HepG2 (cell line): Measurements from ENCODE around the gene IPO9. TPM values are rescaled to one million over a fixed set of nuclear protein-coding genes. Genes with fewer than 3 reads are reported as not detected.

Experiments
- ATAC-seq: fragments of 200-7000 bp; cut with Tn5 transposase; 3 replicates; pipeline ENCODE4 v1.9.1; 2020; ENCODE audit warnings: mild to moderate bottlenecking, moderate library complexity
- BruUV-seq: library from RNA; stranded (reverse); fragments of 400-500 nt; replicated peaks from 2 replicates; lab custom pipeline; 2021; lab: Mats Ljungman, UMichigan
- CTCF ChIA-PET: fragments of 300-600 bp; formaldehyde crosslinking; extraction: SDS; loops from one replicate; lab custom pipeline; 2021; ENCODE audit warnings: low total read pairs, inconsistent platforms, low intra/inter-chr PET ratio; lab: Yijun Ruan, JAX
- POLR2A ChIA-PET: fragments of 350-600 bp; sonication (Branson Sonifier 250); formaldehyde crosslinking; loops from one replicate; lab custom pipeline; 2020; ENCODE audit warnings: antibody characterized with exemption, inconsistent platforms; lab: Yijun Ruan, JAX
- DNase-seq: peaks from one replicate; pipeline ENCODE4 v3.0.0-alpha.2; 2015; ENCODE audit warnings: low spot score
- FAIRE-seq: peaks from 3 replicates; lab custom pipeline; 2011; peaks lifted over from hg19 to GRCh38; lab: Jason Lieb, UNC
- H2AFZ ChIP-seq: one replicate; pipeline ENCODE4 v1.6.1; 2011; ENCODE audit warnings: low read length, inconsistent platforms
- H3K27ac ChIP-seq: fragments of 300-600 bp; 3 replicates; pipeline ENCODE4 v1.8.0; 2011; ENCODE audit warnings: mixed run types, mild to moderate bottlenecking, mixed read lengths, low read length, inconsistent platforms; ENCODE audit not compliant: insufficient read depth; ENCODE audit errors: extremely low read length
- H3K27me3 ChIP-seq, 2 experiments: fragments of 200-600 bp in 1 of 2; 2 replicates in 1 of 2; 3 replicates in 1 of 2; pipeline versions ENCODE4 v1.6.0 to v1.8.0; 2011; ENCODE audit warnings: low read length in 2 of 2, mild to moderate bottlenecking in 2 of 2, moderate library complexity in 2 of 2, inconsistent platforms in 1 of 2; ENCODE audit not compliant: insufficient read depth in 2 of 2, control insufficient read depth in 1 of 2
- H3K36me3 ChIP-seq, 2 experiments: fragments of 200-600 bp in 1 of 2; replicated peaks in 1 of 2; 2 replicates in 1 of 2; 3 replicates in 1 of 2; pipeline versions ENCODE4 v1.5.1 to v1.8.0; 2011; ENCODE audit warnings: low read length in 2 of 2, inconsistent platforms in 1 of 2; ENCODE audit not compliant: insufficient read depth in 2 of 2, control insufficient read depth in 1 of 2
- H3K4me1 ChIP-seq: 2 replicates; pipeline ENCODE4 v1.5.1; 2012; ENCODE audit warnings: low read length, inconsistent platforms; ENCODE audit not compliant: insufficient read depth
- H3K4me2 ChIP-seq: 2 replicates; pipeline ENCODE4 v1.6.0; 2011; ENCODE audit warnings: low read depth, low read length, inconsistent platforms
- H3K4me3 ChIP-seq, 3 experiments: fragments of 200-600 bp in 1 of 3; sonication (generic), shearing (Covaris generic) in 1 of 3; replicated peaks in 1 of 3; 2 replicates each; pipeline ENCODE4 v1.5.1; 2011 to 2016; ENCODE audit warnings: low read length in 3 of 3, inconsistent platforms in 2 of 3, low read depth in 2 of 3, mild to moderate bottlenecking in 2 of 3, control low read depth in 1 of 3, mixed read lengths in 1 of 3; ENCODE audit not compliant: insufficient read depth in 1 of 3
- H3K79me2 ChIP-seq: one replicate; pipeline ENCODE4 v1.6.1; 2011; ENCODE audit warnings: low read length, inconsistent platforms; ENCODE audit not compliant: insufficient read depth
- H3K9ac ChIP-seq: 2 replicates; pipeline ENCODE4 v1.6.0; 2011; ENCODE audit warnings: mild to moderate bottlenecking, low read depth, low read length, inconsistent platforms; ENCODE audit not compliant: insufficient read depth
- H3K9me3 ChIP-seq: 2 replicates; pipeline ENCODE4 v1.5.1; 2012; ENCODE audit warnings: mild to moderate bottlenecking, low read length
- H4K20me1 ChIP-seq: 2 replicates; pipeline ENCODE4 v1.6.0; 2011; ENCODE audit warnings: inconsistent platforms, mild to moderate bottlenecking, low read length, moderate library complexity; ENCODE audit not compliant: insufficient read depth
- ATRX ChIP-seq: sonication (generic); formaldehyde crosslinking; IDR thresholded peaks from 2 replicates; pipeline ENCODE4 v1.4.0; 2020; ENCODE audit warnings: missing genetic modification reagents, borderline replicate concordance
- MXD4 ChIP-seq: IDR thresholded peaks from 2 replicates; pipeline ENCODE4 v1.6.1; 2016; ENCODE audit warnings: mild to moderate bottlenecking, missing biosample characterization, missing genetic modification reagents
- POLR2A ChIP-seq, 2 experiments: IDR thresholded peaks; 2 replicates each; pipeline ENCODE4 v1.6.1; 2011; ENCODE audit warnings: low read depth in 2 of 2, low read length in 2 of 2, mild to moderate bottlenecking in 1 of 2, moderate library complexity in 1 of 2; ENCODE audit not compliant: insufficient read depth in 1 of 2
- RAD21 ChIP-seq: fragments of 450-650 bp; formaldehyde crosslinking; IDR thresholded peaks from 2 replicates; pipeline ENCODE4 v1.5.0; 2020; ENCODE audit warnings: mild to moderate bottlenecking
- SATB2 ChIP-seq: sonication (generic); formaldehyde crosslinking; IDR thresholded peaks from 2 replicates; pipeline ENCODE4 v1.5.0; 2020; ENCODE audit warnings: missing genetic modification reagents
- YEATS4 ChIP-seq: sonication (generic); formaldehyde crosslinking; IDR thresholded peaks from 2 replicates; pipeline ENCODE4 v1.4.0; 2020; ENCODE audit warnings: missing genetic modification reagents, borderline replicate concordance
- ZNF230 ChIP-seq: sonication (generic); formaldehyde crosslinking; IDR thresholded peaks from 2 replicates; pipeline ENCODE4 v1.4.0; 2020; ENCODE audit warnings: mild to moderate bottlenecking, missing genetic modification reagents
- ZNF263 ChIP-seq: sonication (generic); formaldehyde crosslinking; IDR thresholded peaks from 2 replicates; pipeline ENCODE4 v1.4.0; 2020; ENCODE audit warnings: missing genetic modification reagents
- ZZZ3 ChIP-seq: sonication (generic); formaldehyde crosslinking; IDR thresholded peaks from 2 replicates; pipeline ENCODE4 v1.4.0; 2020; ENCODE audit warnings: missing genetic modification reagents, mild to moderate bottlenecking, borderline replicate concordance
- WGBS: methylation state at CpG from one replicate; pipeline ENCODE4 v1.1.6; 2017; ENCODE audit warnings: low lambda C conversion rate; 5-methylcytosine and 5-hydroxymethylcytosine counted together
- in situ Hi-C: cut with HindIII; loops from 2 replicates; pipeline ENCODE4 v1.10.0; 2017; ENCODE audit warnings: low pct_unique_long_range_greater_than_20kb; ENCODE audit not compliant: extremely low pct_ligation_motif_present
- intact Hi-C: fragments of 100-400 bp; cut with micrococcal nuclease; formaldehyde crosslinking; loops from one replicate; pipeline ENCODE4 v1.10.0; 2022; ENCODE audit not compliant: unreplicated experiment
- polyA plus RNA-seq, 8 experiments: library from polyadenylated mRNA; depleted of rRNA in 3 of 8; stranded (reverse) in 7 of 8; unstranded in 1 of 8; fragments of >200 nt; fragmentation: Illumina TruSeq in 4 of 8; extraction: Trizol in 4 of 8; gene quantifications; 2 replicates each; pipeline versions ENCODE4 v1.2.1 to v1.2.3, GENCODE V29; 2011 to 2016; ENCODE audit warnings: low read depth in 4 of 8, missing spikeins in 1 of 8, mixed read lengths in 1 of 8; ENCODE audit not compliant: insufficient read depth in 1 of 8
- total RNA-seq, 5 experiments: library from RNA; depleted of rRNA; stranded (reverse); fragments of >200 nt; fragmentation: Illumina TruSeq; extraction: Trizol; gene quantifications; 2 replicates each; pipeline ENCODE4 v1.2.3, GENCODE V29; 2016; ENCODE audit warnings: low read depth in 1 of 5
- TF ChIP-seq, protein P1 (sequence below): sonication (generic); formaldehyde crosslinking; IDR thresholded peaks from 2 replicates; pipeline ENCODE4 v1.8.1; 2022; ENCODE audit warnings: low read depth, mild to moderate bottlenecking, missing genetic modification reagents
- TF ChIP-seq, protein P2 (sequence below): sonication (generic); formaldehyde crosslinking; IDR thresholded peaks from 2 replicates; pipeline ENCODE4 v1.5.0; 2020; ENCODE audit warnings: mild to moderate bottlenecking, missing genetic modification reagents, moderate library complexity

IPO9 gene
- total and polyA plus RNA-seq, 2 of the 13 experiments (the other 11 are each of a cell fraction or from before 2014, with no cell fraction given), result 31.0 to 34.8 TPM

DNA sequence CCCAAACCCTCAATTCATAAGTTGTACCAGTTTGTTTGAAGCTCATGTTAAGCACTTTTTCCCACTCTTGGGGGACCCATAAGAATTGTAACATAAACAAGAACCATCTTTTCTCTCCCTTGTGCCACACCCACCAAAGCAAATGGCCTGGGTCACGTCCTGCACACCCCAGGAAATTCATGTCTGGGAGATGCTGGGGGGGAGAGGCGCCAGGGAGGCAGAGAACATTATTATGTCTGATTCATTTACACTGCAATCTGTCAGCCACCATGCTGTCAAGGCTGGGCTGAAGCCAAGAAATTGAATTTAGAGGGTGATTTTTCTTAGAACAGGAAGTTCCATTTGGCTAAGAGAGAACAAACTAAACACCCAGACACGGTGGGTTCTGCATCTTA, 37.2 kb upstream of the IPO9 start:
- no peaks in the 10 kb centered on the region for H3K4me1 ChIP-seq
- no TSS peak for BruUV-seq
- FAIRE-seq (no peak), ATAC-seq (no peak), DNase-seq (no peak)
- H3K4me3 ChIP-seq, result no peak overlapping the region
- H3K4me2 ChIP-seq, result no peak overlapping the region
- H3K9me3 ChIP-seq, result no peaks in the 10 kb centered on the region
- CTCF ChIA-PET, result no interaction called here
- POLR2A ChIA-PET, result no interaction called here
- intact Hi-C loops (no loop called here), in situ Hi-C loops (no loop called here)
- no peaks in the 10 kb centered on the region for H4K20me1 ChIP-seq
- peaks cover 2 to 37% of the 10 kb centered on the region in 2 experiments; a peak in 4 of 5 replicates for H3K27me3 ChIP-seq
- WGBS, result 0% methylated on average over 3 of the region's 3 CpGs
- no peaks in the 10 kb centered on the region for H3K79me2 ChIP-seq
- no peak overlapping the region for H3K27ac ChIP-seq
- no peak for TF ChIP-seq YEATS4 (CRISPR knock-in tag)
- no peak overlapping the region for H2AFZ ChIP-seq
- no peaks in the 10 kb centered on the region for H3K36me3 ChIP-seq
- H3K9ac ChIP-seq, result no peak overlapping the region

DNA sequence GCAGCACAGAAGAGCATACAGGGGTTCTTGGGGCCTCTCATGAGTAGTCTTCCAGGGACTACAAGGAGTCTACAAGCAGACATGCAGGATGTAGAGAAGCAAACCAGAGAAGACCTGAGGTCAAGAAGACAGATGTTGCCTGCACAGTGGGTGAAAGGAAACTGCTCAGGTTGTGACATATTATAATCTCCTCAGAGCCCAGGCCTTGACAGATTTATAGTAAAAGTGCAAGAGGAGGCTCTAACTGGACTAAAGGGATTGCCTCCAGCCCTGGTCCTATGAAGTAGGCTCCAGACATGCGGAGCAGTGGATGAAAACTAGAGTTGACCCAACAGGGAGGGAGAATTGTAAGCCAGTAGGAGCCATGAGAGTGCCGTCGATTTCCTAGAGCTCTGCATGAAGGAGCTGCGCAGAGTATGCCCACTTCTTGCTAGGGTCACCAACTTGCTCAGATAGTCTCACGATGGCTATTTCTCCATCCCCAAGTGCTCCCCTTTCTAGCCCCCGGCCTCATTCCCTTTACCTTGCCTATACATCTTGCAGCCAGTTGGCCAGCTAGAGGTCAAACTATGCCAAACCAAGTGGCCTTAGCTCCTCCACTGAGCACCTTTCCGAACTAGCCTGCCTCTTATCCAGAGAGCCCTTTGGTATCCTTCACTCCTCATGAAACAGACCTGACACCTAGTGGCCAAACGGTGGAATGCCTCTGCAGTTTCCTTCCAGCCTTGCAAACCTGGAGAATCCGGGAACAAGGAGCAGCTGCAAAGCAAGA, 36.2 kb upstream of the IPO9 start:
- intact Hi-C loops (loop anchor here (1.0 kb wide), 2 partner anchors 83 to 233 kb away; no protein-coding TSS in a partner anchor), in situ Hi-C loops (no loop called here)
- H3K36me3 ChIP-seq, result no peaks in the 10 kb centered on the region
- no peaks in the 10 kb centered on the region for H3K79me2 ChIP-seq
- ATAC-seq (peak; percentile 95), FAIRE-seq (peak; percentile 85), DNase-seq (peak; percentile 56)
- no peaks in the 10 kb centered on the region for H3K4me1 ChIP-seq
- ChIA-PET CTCF (interaction anchor here (0.6 to 2.1 kb wide), 5 partner anchors 83 to 262 kb away, joined by 3 to 27 read pairs (median 4); no protein-coding TSS in a partner anchor), POLR2A (no interaction called here)
- H3K27me3 ChIP-seq, result peaks cover 2 to 28% of the 10 kb centered on the region in 2 experiments; a peak in 4 of 5 replicates
- no TSS peak for BruUV-seq
- 45% methylated on average over 9 of the region's 9 CpGs for WGBS
- H2AFZ ChIP-seq, result no peak overlapping the region
- no peak overlapping the region for H3K27ac ChIP-seq
- no peaks in the 10 kb centered on the region for H3K9me3 ChIP-seq
- H3K4me2 ChIP-seq, result no peak overlapping the region
- H3K4me3 ChIP-seq, result no peak overlapping the region
- no peaks in the 10 kb centered on the region for H4K20me1 ChIP-seq
- no peak overlapping the region for H3K9ac ChIP-seq
- no peak for TF ChIP-seq SATB2 (CRISPR knock-in tag)
- no peak for TF ChIP-seq MXD4 (CRISPR knock-in tag)
- TF ChIP-seq, protein P1, sequence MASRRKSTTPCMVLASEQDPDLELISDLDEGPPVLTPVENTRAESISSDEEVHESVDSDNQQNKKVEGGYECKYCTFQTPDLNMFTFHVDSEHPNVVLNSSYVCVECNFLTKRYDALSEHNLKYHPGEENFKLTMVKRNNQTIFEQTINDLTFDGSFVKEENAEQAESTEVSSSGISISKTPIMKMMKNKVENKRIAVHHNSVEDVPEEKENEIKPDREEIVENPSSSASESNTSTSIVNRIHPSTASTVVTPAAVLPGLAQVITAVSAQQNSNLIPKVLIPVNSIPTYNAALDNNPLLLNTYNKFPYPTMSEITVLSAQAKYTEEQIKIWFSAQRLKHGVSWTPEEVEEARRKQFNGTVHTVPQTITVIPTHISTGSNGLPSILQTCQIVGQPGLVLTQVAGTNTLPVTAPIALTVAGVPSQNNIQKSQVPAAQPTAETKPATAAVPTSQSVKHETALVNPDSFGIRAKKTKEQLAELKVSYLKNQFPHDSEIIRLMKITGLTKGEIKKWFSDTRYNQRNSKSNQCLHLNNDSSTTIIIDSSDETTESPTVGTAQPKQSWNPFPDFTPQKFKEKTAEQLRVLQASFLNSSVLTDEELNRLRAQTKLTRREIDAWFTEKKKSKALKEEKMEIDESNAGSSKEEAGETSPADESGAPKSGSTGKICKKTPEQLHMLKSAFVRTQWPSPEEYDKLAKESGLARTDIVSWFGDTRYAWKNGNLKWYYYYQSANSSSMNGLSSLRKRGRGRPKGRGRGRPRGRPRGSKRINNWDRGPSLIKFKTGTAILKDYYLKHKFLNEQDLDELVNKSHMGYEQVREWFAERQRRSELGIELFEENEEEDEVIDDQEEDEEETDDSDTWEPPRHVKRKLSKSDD, result no peak
- TF ChIP-seq, protein P2, sequence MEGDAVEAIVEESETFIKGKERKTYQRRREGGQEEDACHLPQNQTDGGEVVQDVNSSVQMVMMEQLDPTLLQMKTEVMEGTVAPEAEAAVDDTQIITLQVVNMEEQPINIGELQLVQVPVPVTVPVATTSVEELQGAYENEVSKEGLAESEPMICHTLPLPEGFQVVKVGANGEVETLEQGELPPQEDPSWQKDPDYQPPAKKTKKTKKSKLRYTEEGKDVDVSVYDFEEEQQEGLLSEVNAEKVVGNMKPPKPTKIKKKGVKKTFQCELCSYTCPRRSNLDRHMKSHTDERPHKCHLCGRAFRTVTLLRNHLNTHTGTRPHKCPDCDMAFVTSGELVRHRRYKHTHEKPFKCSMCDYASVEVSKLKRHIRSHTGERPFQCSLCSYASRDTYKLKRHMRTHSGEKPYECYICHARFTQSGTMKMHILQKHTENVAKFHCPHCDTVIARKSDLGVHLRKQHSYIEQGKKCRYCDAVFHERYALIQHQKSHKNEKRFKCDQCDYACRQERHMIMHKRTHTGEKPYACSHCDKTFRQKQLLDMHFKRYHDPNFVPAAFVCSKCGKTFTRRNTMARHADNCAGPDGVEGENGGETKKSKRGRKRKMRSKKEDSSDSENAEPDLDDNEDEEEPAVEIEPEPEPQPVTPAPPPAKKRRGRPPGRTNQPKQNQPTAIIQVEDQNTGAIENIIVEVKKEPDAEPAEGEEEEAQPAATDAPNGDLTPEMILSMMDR, result peak; percentile 95
- 0 out of 2 replicates have a peak, but pooled peaks have one; percentile 18 for TF ChIP-seq ZNF263 (CRISPR knock-in tag)
- no peak for TF ChIP-seq ZNF230 (CRISPR knock-in tag)
- no peak for TF ChIP-seq POLR2A (IDR thresholded peaks at IDR 0.05; ENCODE audit: insufficient read depth in 1 of 2, low read depth in 2 of 2, low read length in 2 of 2)
- TF ChIP-seq ZZZ3, result no peak
- no peak for TF ChIP-seq ATRX (CRISPR knock-in tag)
- peak; percentile 55; the same call in 1 of the 2 replicates for TF ChIP-seq RAD21 (CRISPR knock-in tag)
